Occipital lobe (tissue), 2 donors: ENCODE results near the gene NBAS. TPM values are rescaled to one million over a fixed set of nuclear protein-coding genes. Genes with fewer than 3 reads are reported as not detected.
A peak's percentile ranks its signal among the peaks of the same experiment; 100 is the strongest.

Experiments used
- DNase-seq: peaks from one replicate; lab custom pipeline; 2025; lab: John Stamatoyannopoulos, UW
- total RNA-seq: library from RNA; depleted of rRNA; stranded (reverse); fragments of >200 nt; gene quantifications from one replicate; pipeline ENCODE4 v1.2.3, GENCODE V29; 2014

NBAS gene
- 168 TPM for total RNA-seq

DNA sequence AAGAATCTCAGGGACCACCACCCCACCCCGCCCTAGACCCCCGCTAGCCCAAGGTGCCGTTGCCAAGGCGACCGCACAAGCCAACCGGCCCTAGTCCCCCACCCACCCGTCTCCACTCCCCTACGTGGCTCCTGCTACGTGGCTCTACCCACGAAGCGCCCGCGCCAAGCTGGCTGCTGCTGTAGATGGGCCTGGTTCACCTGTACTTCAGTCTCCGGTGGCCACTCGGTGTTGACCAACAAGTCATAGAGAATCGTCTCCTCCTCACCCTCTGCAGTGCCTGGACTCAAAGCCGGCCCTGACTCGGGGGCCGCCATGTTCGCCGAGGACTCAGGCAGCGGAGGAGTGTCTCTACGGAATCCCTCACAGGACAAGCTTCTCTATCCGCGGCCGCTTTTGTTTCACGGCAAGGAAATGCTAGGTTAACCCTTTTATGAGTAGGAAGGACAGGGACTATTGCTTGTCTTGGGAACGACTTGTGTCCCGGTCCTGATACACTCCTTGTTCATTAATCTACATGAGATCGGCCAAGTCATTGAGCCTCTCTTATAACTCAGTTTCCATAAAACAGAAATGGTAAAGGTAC is at the start of gene NBAS:
Gene NBAS (minus strand): TSS at position 347 of the 586 bp plus-strand sequence. CDS start 30 bp downstream, at position 317.
- DNase-seq: peak; percentile 85

DNA sequence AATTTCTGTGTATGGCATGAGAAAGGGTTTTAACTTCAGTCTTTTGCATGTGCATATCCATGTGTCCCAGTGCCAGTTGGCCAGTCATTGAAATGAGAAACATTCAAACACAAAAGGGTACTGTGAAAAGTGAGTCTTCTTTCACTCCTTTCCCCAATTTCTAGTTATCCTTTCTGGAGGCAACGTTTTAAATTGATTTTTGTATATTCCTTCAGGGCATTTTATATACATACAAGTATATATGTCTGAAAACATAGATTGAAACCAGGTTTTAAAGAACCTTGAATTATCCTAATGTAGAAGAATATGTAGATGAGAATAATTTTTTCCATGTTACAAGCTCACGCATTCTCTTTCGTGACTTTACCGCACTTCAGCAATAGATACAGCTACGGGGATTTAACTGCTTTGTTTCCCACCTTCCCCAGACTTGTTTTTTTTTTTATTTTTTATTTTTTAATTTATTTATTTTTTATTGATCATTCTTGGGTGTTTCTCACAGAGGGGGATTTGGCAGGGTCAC is 49.4 kb upstream of the NBAS start:
- no peak for DNase-seq

DNA sequence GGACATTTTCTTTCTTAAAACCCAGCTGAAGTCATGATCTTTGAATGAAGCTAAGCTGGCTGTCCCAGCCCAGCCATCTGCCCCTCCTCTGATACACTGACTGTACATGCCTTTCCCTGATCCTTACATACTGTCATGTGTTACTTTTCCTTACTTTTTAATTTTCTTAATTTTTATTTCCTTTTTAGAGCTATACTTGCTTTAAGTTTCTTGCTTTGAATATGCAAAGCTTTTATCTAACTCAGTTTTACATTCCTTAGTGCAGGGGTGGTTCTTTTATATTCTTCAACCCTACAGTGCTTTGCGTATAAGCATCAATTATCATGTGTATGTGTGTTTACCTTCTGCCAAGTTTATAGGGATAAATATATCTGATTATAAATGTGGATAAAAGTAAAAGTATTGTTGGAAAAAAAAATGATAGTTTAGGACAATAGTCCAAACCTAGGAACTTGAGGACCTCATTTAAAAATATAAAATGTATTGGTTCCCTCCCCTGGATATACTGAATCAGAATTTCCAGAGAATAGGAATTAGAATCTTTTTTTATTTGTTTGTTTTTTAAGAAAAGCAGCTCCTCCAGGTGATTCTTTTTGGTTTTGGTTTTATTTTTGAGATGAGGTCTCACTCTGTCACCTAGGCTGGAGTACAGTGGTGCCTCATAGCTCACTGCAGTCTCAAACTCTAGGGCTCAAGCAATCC is 48.4 kb upstream of the NBAS start:
- no peak for DNase-seq

DNA sequence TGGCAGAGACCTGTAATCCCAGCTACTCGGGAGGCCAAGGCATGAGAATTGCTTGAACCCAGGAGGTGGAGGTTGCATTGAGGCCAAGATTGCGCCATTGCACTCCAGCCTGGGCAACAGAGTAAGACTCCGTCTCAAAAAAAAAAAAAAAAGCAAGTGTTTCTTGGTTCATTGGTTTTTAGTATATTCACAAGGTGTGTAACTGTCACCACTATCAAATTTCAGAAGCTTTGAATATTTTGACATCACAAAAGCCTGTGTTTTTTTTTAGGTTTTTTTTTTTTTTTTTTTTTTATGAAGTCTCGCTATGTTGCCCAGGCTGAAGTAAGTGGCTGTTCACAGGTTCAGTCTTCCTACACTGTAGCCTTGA is 47.2 kb upstream of the NBAS start:
- DNase-seq: no peak

DNA sequence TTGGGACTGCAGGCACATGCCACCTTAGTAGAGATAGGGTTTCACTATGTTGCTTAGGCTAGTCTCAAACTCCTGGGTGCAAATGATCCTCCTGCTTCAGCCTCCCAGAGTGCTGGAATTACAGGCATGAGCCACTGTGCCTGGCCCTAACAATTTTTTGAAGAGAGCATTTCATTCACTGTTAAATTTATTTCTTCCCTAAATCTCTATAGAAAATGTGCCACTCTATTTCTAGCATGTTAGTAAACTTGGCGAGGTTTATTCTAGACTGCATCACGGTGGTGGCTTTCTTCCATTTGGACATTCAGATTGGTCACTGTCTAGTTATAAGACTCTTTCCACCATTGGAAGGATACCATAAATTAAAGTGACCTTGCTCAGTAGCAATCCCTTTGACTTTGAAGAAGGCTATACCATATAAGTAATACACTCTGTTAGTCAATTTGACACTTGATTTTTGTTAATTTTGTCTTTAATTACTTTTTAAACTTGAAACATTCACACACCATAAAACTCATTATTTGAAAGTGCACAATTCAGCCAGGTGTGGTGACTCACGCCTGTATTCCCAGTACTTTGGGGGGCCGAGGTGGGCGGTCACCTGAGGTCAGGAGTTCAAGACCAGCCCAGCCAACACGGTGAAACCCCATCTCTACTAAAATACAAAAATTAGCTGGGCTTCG is 46.7 kb upstream of the NBAS start:
- no peak for DNase-seq

DNA sequence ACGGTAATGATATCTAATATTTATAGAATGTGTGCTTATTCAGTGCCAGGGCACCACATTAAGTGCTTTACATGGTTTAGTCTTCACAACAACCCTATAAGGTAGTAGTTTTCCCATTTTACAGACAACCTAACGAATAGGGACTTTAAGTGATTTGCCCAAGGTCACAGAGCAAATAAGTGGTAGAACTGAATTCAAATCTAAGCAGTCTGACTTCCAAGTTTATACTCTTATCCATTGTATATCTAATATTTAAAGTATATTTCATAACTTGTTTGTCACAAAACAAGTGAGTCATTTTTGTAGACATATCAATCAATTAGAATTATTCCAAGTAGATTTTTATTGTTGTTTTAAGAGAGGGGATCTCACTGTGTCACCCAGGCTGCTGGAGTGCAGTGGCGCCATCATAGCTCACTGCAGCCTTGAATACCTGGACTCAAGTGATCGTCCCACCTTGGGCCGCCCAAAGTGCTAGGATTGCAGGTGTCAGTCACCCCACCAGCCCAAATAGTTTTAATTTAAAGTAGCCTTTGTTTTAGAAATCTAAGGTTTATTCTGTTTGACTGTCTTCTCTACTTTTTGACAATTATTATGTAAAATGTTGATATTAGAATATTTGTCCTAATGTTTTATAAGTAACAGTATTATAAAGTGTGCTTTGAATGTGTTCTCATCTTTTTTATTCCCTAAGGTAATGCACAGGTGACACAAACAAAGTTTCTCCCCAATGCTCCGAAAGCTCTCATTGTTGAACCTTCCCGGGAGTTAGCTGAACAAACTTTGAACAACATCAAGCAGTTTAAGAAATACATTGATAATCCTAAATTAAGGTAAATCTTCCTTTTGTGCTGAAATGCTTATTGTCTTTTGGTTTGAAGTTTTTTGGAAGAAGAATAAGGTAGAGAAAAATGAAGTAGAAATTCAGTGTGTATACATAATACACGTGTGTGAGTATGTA is 45.6 kb upstream of the NBAS start:
- DNase-seq: no peak

DNA sequence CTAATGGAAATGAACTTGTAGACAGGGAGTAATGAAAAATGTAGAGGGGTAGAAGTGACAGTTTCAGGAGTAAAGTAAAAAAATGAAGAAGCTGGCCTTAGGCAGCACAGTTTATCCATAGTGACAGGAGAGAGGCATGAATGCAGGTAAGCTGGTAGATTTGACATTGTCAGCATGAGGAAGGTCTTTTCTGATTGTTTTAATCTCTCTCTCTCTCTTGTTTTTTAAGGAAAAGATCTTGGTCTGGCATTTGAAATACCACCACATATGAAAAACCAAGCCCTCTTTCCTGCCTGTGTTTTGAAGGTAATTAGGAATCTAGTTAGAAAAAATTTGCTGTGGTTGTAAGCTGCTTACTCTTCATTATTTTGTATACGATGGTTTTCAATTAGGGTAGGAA is 44.6 kb upstream of the NBAS start:
- DNase-seq: no peak

DNA sequence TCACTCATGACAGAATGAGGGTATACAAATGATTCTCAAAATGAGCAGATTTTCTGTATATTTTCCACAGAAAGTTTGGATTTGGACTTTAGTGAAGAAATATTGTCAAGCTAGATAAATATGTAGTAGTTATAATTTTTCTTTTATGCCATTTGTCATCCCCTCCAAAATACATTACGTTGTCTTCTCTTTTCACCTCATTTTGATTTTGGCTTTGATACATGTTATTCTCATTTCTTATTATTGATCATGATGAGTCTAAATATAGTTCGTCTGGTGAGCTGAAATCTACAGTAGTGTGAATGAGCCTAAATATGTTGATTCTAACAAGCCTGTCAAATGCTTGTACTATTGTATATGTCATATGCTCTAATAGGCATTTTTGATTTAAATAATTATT is 42.8 kb upstream of the NBAS start:
- no peak for DNase-seq

DNA sequence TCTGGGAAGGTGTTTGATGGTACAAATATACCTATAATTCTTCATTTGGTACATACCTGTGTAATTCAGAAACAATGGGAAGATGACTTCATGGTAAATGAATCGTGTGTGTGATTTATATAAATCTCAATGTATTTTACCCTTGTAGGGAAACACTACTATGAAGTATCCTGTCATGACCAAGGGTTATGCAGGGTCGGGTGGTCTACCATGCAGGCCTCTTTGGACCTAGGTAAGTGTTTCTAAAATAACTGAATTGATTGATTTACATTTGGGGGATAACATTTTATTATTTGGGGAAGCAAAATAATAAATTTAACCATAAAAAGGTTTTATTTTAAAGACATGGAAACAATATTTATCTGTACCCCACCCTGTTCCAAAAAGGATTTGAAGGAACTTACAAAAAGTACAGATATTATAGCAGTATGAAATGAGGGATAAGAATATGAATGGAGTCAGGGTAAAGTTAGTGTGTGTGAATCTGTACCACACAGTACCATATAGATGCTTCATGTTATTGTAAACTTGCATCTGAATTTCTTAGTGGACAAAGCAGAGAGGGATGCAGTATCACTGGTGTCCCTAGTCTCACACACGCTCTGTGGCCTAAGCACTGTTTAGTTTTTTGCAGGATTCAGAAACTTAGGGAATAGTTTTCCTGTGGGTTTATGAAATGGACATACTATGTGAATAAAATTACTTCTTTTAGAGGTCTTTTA is 42.1 kb upstream of the NBAS start:
- no peak for DNase-seq

DNA sequence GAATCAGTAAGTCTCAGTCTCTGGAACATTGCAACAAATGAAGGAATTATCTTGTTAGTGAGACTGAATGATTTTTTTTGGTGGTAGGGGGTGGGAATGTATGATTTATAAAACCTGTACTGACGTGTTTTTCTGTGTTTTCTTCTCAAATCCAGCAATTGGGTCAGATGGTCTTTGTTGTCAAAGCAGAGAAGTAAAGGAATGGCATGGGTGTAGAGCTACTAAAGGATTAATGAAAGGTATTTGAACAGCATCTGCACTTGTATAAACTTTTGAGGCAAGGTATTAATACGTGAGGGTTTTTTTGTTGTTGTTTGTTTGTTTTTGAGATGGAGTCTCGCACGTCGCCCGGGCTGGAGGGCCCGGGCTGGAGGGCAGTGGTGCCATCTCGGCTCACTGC is 41.3 kb upstream of the NBAS start:
- DNase-seq: no peak

DNA sequence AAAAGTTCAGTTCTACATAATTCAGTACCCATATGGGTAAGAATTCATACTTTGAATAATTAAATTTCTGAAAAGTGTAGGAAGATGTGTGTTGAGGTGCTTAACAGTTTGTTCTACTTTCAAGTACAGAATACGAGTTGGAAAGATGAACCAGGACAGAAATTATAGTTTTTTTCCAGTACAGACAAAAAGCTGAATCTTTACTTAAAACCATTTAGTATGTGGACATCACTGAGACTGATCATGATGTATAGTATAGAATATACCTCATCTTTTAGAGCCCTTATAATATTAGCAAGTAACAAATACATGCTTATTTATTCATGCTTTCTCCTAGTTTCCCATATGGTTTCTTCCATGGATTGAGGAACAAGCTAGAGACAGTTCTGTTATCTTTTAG is 40.5 kb upstream of the NBAS start:
- no peak for DNase-seq

DNA sequence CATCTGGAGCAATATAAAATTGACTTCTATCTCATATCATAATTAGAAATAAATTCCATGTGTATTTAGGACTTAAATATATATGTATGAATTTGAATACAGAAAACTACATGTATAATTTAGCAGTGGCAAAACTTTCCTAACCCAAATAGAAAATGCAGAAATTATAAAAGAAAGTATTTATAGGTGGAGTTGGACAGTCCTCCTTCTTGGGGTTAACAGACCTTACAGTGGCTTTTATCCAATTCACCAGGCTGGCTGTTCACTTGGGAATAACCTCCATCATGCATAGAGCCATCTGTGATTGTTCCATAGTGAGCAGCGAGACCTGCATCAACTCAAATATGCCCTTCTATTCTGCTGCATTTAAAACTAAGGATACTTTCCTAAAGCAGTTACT is 38.9 kb upstream of the NBAS start:
- no peak for DNase-seq

DNA sequence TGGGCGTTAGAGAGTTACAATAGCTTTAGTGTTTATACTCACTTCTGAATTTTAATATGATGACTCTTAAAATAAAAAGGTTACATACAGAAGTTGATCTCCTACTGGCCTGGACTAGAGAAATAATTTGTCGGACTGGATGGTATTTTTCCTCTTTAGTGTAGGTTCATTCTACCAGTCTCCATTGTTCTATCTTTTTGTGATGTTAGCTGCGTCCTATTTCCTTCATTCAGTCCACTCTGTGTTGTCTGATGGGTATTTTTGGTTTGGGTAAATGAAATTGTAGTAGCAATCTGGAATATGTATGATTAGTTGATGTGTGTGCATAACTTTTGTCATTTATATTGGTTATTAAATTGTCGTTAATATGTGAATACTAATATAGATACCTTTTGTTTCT is 35.8 kb upstream of the NBAS start:
- no peak for DNase-seq

DNA sequence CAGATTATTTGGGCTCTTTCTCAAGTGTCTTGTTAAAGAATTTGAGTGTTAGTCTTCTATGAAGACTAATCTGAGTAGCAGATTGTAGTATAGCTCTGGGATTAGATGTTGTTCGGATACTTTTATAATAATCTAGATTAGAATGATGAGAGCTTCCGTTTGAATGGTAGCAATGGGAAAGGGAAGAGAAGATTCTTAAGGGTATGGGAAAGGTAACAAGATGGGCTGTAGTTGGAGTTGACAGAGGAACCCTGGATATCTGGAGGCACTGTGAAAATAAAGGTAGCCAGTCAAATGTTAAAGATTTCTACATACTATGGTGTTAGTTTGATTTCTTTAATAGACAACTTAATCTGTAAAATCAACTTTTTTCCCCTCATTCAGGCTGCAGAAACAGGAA is 35.2 kb upstream of the NBAS start:
- DNase-seq: no peak

DNA sequence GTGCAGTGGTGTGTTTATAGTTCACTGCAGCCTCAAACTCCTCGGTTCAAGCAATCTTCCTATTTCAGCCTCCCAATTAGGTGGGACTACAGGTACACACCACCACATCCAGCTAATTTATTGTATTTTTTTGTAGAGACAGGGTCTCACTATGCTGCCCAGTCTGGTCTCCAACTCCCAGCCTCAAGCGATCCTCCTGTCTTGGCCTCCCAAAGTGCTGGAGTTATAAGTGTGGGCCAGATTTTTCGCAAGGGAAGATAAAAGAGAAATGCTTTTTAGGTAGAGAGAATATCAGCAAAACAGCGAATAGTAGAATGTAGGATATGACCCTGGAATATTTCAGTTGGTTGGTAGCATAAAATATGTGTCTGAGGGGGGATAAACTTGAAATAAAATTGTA is 34.8 kb upstream of the NBAS start:
- no peak for DNase-seq

DNA sequence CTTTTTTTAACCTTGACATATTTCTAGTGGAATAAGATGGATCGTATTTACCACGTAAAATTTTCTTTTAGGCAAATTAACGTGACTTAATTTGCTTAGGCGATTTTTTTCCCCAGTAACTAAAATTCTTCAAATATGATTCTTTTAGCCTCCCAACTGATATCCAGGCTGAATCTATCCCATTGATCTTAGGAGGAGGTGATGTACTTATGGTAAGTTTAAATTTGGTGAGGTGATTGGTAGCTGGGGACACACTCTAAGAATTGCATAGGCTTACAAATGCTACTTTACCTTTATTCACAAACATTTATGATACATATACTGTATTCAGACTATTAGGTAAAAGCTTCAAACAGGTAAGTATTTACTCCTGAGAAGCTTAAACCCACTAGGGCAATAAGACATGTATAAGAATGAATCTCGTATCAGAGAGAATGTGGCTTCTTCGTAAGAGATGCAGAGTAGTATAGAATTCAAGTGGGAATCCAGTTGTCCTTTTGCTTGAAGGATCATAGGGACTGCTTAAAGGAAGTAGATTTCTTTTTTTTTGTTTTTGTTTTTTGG is 34.3 kb upstream of the NBAS start:
- no peak for DNase-seq

DNA sequence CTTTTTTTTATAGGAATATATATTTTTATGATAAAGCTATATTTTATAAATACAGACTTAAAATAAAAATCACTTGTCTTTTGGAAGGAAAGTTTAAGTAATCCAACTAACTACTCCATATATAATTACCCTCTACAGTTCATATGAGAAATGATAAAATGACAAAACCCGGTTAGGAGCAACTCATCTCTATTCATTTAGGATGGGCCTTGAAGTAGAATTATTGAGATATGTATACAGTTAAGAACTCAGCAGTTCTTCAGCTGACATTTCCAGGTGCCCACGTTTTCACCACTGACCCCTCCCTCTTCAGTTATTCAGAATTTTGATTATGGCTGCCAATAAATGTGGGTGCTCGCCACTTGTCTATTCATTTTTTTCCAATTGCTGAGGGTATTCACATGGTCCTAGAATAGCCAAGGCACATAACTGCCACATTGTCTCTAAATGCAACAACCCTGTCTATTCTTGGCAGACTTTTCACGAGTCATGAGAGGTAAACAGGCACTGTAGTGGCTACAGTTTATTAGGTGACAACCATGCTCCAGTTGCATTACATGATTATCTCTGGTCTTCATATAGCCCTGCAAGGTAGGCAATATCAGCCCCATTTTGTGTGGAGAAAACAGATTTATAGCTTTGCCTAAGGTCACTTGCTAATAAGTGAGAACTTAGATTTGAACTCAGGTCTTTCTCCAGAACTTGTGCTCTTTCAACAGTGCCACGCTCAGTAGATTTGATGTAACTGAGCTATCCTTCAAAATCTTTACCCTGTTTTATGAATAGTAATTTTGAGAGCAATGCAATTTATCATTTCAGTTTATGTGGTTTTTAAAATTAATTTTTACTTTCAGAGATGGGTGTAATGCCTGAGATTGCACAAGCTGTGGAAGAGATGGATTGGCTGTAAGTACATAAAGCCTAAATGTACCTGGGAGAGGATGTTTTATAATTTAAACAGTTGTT is 33.4 kb upstream of the NBAS start:
- DNase-seq: no peak

DNA sequence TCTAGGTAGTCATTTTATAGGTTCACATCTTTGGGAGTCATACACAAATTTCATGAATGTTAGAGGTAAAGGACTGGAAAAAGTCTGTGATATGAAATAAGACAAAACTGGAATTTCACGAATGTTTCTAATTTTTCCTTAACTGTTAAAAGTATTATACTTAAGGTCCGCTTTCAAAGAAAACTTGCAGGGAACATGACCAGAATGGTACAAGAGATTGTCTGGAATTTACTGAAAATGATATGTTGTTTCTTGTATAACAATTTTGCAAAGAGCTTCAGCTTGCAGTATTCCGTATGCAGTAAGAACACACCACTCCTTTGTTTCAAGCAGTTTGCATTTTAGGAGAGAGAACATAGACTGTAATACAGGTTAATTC is 32.2 kb upstream of the NBAS start:
- DNase-seq: no peak

DNA sequence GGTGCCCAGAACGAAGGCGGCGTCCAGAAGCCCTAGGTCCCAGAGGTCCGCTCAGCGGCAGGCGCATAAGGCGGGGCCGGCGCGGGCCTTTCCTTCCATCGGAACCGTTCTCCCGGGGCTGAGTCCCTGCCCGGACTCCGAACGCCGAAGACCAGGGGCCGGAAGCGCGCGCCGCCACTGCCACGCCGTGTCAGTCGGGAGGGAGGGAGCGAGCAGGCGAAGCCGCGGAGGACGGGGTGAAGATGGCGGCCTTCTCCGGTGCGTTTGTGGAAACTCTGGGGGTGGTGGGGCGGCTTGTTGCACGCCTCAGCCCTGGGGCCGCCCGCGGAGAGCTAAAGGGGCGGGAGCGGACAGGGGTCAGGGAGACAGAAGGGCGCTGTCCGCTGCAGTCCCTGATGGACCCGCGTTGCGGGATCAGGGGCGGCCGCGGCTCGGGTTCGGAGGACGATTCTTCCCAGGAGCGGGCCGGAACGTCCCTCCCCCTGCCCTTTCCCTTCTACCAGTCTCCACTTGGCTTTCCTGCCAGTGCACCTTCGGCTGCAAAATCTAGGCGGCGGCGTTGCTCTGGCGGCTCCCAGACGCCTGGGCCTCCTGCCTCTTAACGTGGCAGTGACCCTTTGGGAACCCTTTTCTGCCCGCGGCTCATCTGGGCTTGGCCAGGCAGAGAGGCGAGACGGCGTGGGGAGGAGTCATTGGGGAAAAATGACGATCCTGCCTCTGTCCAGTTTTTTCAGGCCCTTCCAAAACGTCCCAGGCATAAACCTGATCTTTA is 30.7 kb upstream of the NBAS start, which contains the start of gene DDX1:
Gene DDX1 (plus strand): TSS at position 177 of the 772 bp plus-strand sequence. CDS start 66 bp downstream, at position 243.
- peak; percentile 84 for DNase-seq
